Measurements from ENCODE around the gene EPHA1. TPM values are rescaled to one million over a fixed set of nuclear protein-coding genes. Genes with fewer than 3 reads are reported as not detected.

Gene EPHA1
- total RNA-seq, 1 donor from 2014 or later: 0.22 TPM

DNA sequence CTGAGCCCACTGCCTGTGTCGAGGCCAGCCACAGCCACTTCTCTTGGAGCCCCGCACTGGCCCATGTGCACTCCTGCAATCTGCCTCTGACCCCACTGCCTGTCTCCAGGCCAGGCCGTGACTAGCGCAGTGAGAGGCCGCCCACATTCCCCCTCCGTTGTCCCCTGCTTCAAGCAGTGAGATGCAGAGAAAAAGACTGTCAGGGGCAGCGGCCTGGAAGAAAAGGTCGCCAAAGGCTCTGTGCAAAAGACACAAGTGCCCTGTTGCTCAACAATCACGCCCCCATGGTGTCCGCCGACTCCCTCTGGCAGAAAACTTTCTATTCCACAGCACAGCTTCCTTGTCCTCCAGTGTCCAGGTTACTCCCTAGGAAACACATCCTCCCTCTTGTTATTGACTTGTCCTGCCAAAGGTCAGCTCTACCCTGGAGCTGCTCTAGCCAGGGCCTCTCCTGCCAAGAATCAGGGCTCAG, 56.1 kb downstream of the EPHA1 start:
- peak; percentile 82 for DNase-seq (ENCODE audit: low spot score)

DNA sequence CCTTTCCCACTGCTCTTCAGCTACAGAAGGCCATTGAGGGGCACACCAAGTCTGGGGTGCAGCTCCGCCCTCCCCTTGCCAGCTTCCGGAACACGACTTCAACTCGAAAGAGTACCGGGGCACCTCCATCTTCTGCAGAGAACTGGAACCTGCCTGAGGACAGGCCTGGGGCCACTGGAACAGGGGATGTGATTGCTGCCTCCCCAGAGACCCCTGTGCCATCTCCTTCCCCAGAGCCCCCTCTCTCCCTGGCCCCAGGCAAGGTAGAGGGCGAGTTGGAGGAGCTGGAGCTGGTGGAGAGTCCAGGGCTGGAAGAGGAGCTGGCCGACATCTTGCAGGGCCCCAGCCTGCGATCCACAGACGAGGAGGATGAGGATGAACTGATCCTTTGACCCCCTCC, 57.1 kb downstream of the EPHA1 start:
- peak; percentile 64 for DNase-seq (ENCODE audit: low spot score)

DNA sequence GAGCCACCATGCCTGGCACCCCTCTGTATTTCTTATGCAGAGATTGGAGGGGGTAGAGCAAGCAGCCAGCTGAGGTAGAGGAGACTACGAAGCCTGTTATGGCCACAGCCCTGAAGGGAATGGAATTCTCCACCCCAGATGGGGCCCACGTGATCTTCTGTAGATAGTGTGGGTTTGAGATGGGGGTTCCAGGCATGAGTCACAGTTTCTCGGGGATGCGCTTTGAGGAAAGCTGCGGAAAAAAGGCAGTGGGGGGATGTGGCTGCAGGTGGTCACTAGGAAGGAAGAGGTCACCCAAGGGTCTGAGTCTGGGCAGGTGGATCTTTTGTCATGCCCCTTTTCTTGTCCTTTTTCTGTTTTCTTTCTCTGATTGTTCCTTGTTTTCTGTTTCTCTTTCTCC, 57.6 kb downstream of the EPHA1 start:
- peak; percentile 41 for DNase-seq (ENCODE audit: low spot score)

DNA sequence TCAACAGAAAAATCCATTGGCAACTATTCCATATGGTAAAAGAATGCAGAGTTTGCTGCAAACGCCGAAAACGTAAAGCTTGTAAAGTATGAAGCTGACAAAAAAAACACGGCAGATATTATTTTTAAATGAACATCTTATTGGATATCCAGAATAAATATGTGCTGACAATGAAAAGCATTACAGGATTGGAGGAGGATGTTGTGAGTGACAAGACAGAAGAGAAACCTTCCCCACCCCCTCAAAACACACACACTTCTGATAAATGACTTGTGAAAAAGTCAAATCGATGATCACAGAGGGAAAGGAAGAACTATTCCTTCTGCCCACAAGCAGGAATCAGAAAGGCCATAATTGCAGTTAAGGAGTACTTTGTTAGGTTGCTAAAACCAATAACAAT, 60.7 kb downstream of the EPHA1 start:
- no peak for DNase-seq (ENCODE audit: low spot score)

DNA sequence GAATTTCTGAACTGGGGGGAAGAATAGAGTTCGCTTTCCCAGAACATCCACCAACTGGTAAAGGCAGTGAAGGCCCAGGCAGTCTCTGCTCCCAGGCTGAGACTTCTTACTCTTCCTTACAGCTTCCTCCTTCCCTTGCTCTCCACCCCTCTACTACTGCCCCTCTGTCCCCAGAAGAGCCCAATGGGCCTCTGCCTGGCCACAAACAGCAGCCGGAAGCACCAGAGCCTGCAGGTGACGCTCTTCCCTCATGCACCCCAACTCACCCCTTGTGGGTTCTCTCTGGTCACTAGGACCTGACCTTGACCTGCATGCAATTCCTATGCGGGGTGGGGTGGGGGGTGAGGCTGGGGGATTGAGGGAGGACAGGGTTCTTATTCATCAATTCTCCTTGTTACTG, 62.6 kb downstream of the EPHA1 start:
- DNase-seq (ENCODE audit: low spot score): no peak

DNA sequence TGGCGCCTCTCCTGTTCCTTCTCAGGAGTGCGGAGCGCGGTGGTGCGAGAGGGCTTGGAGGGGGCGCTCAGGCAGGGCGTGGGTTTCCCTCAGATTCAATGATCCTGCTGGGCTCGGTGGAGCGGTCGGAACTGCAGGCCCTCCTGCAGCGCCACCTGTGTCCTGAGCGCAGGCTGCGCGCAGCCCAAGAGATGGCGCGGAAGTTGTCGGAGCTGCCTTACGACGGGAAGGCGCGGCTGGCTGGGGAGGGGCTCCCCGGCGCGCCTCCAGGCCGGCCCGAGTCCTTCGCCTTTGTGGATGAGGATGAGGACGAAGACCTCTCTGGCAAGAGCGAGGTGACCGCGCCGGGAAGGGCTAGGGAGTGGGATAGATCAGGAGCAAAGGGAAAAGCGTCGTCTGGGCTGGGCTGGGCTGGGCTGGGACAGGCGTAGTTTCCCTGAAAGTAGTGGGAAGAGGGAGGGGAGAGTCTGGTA, 63.2 kb downstream of the EPHA1 start:
- no peak for DNase-seq (ENCODE audit: low spot score)

DNA sequence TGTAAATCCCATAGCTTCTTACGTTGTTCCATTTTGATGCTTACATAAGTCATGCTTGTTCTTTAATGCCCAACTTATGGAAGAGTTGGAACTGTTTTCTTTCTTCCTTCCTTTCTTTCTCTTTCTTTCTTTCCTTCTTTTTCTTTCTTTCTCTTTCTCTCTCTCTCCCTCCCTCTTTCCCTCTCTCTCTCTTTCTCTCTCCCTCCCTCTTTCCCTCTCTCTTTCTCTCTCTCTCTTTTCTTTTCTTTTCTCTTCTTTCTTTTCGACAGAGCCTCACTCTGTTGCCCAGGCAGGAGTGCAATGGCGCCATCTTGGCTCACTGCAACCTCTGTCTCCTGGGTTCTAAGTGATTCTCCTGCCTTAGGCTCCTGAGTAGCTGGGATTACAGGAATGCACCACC, 65.1 kb downstream of the EPHA1 start:
- no peak for DNase-seq (ENCODE audit: low spot score)

DNA sequence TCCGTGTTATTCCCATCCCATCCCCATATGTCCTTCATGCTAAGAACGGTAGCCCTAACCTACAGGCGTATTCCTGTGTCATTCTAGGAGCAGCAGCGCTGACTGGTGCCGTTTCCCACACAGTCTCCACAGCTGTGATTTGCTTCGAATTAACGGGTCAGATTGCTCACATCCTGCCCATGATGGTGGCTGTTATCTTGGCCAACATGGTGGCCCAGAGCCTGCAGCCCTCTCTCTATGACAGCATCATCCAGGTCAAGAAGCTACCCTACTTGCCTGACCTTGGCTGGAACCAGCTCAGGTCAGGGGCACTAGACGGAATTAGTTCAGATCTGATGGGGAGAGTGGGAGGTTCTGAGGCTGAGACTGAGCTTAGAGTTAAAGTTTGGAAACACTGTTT, 66.8 kb downstream of the EPHA1 start:
- no peak for DNase-seq (ENCODE audit: low spot score)

Small RNA genes within 50 kb of the gene (microRNA-seq; reads per million reads assigned to microRNA genes)
- not detected for gene MIR6892 (ENCODE audit: borderline number of aligned reads)

Other genes starting within 250 kb of the EPHA1 start
- not detected for gene TAS2R39, start 225.4 kb downstream of the EPHA1 start, total RNA-seq
- not detected for gene TAS2R40, start 186.8 kb downstream of the EPHA1 start, total RNA-seq
- gene GSTK1, start 145.4 kb downstream of the EPHA1 start, total RNA-seq: 177 TPM
- 3.7 TPM for gene TMEM139, start 123.9 kb downstream of the EPHA1 start, total RNA-seq
- gene CASP2, start 120.5 kb downstream of the EPHA1 start, total RNA-seq: 19.0 TPM
- 0.22 TPM for gene CLCN1, start 92.7 kb downstream of the EPHA1 start, total RNA-seq
- 1.8 TPM for gene FAM131B, start 46.1 kb downstream of the EPHA1 start, total RNA-seq
- 271 TPM for gene ZYX, start 27.5 kb downstream of the EPHA1 start, total RNA-seq
- 0.35 TPM for gene TAS2R60, start 34.6 kb upstream of the EPHA1 start, total RNA-seq
- gene TAS2R41, start 69.0 kb upstream of the EPHA1 start, total RNA-seq: not detected
- gene CTAGE15, start 162.9 kb upstream of the EPHA1 start, total RNA-seq: not detected
- 0.87 TPM for gene TCAF2, start 212.1 kb upstream of the EPHA1 start, total RNA-seq